Heart left ventricle (tissue), 16 donors: Measurements from ENCODE around the gene CMIP. TPM values are rescaled to one million over a fixed set of nuclear protein-coding genes. Genes with fewer than 3 reads are reported as not detected.
A peak's percentile ranks its signal among the peaks of the same experiment; 100 is the strongest.

Experiments used
- ATAC-seq, 4 donors: fragments of 200-7000 bp; cut with Tn5 transposase; one replicate each; pipeline ENCODE4 v1.9.1; 2020 to 2022; ENCODE audit warnings: moderate library complexity in 4 of 4, mild to moderate bottlenecking in 3 of 4, moderate number of reproducible peaks in 1 of 4
- DNase-seq, 5 donors: peaks; one replicate each; pipeline ENCODE4 v3.0.0-alpha.2; 2020
- H3K27ac ChIP-seq, 12 donors: fragments of 200-600 bp; sonication (generic) in 4 of 12; one replicate each; pipeline versions ENCODE4 v1.5.0 to v1.8.0; 2016 to 2022; ENCODE audit warnings: mild to moderate bottlenecking in 2 of 12
- H3K27me3 ChIP-seq, 9 donors: fragments of 200-600 bp; sonication (generic) in 2 of 9; one replicate each; pipeline versions ENCODE4 v1.5.1 to v1.8.0; 2016 to 2022; ENCODE audit warnings: mild to moderate bottlenecking in 3 of 9
- H3K36me3 ChIP-seq, 9 donors: fragments of 200-600 bp; sonication (generic) in 2 of 9; one replicate each; pipeline versions ENCODE4 v1.5.0 to v1.8.0; 2018 to 2022; ENCODE audit warnings: mild to moderate bottlenecking in 2 of 9
- H3K4me1 ChIP-seq, 12 donors: fragments of 200-600 bp; sonication (generic) in 4 of 12; one replicate each; pipeline versions ENCODE4 v1.5.0 to v1.8.0; 2016 to 2022; ENCODE audit warnings: mild to moderate bottlenecking in 3 of 12
- H3K4me3 ChIP-seq, 12 donors: fragments of 200-600 bp; sonication (generic) in 4 of 12; one replicate each; pipeline versions ENCODE4 v1.5.0 to v1.8.0; 2017 to 2022; ENCODE audit warnings: mild to moderate bottlenecking in 9 of 12, moderate library complexity in 4 of 12
- H3K9me3 ChIP-seq, 12 donors: fragments of 200-600 bp; sonication (generic) in 4 of 12; one replicate each; pipeline versions ENCODE4 v1.5.0 to v1.8.0; 2016 to 2022; ENCODE audit warnings: mild to moderate bottlenecking in 1 of 12
- CTCF ChIP-seq, 12 donors: fragments of 200-600 bp; sonication (generic) in 4 of 12; IDR thresholded peaks; one replicate each; pipeline versions ENCODE4 v1.5.0 to v1.8.0; 2018 to 2022; ENCODE audit warnings: antibody characterized with exemption in 12 of 12, mild to moderate bottlenecking in 5 of 12
- POLR2A ChIP-seq, 2 donors: fragments of 450-650 bp; IDR thresholded peaks; one replicate each; pipeline ENCODE4 v1.6.1; 2017; ENCODE audit warnings: antibody characterized with exemption in 2 of 2, mild to moderate bottlenecking in 2 of 2, moderate library complexity in 2 of 2
- WGBS, 4 donors: extraction: QIAGEN DNeasy Blood & Tissue Kit in 2 of 4; methylation state at CpG; one replicate each; pipeline versions ENCODE4 v1.1.5 to v1.1.7; 2013 to 2018; 5-methylcytosine and 5-hydroxymethylcytosine counted together
- intact Hi-C, 10 donors: fragments of 100-400 bp; cut with DNase I; formaldehyde crosslinking; loops; one replicate each; pipeline versions ENCODE4 v1.11.1 to v1.14.2; 2022
- polyA plus RNA-seq, 2 donors: library from polyadenylated mRNA; stranded (reverse); fragments of 200-250 nt; gene quantifications; one replicate each; pipeline ENCODE4 v1.2.3, GENCODE V29; 2013
- total RNA-seq, 9 donors: library from RNA; depleted of rRNA in 2 of 9; stranded (reverse); fragments of >200 nt in 2 of 9; fragmentation: NEBNext Ultra II Directional in 3 of 9; extraction: Animal tissue kit (Norgen Biotek cat#: 25700) in 3 of 9; gene quantifications; one replicate each; pipeline versions ENCODE4 v1.1.0 to v1.2.4, GENCODE V29; 2016 to 2023
- donor health status: ischemic (EF 13 %, LVEDD 7.1; RV severe dilation, severe dysfunction).
- donor health status: healthy with polysubstance abuse.
- donor health status: DM: no; HTN: yes; CAD: no.
- donor health status: DM: no; HTN: no; CAD: no.
- donor health status: ischemic (EF 25% LVEDD 6.9; RV normal size, moderate dysfunction).
- donor health status: ischemic (EF 25% LVEDD 5.7; RV mildly dilated, moderate dysfunction).
- donor health status: healthy.
- donor health status: DM: yes; HTN: yes; CAD: no.
- donor health status: ischemic (EF 35%, LVEDD 5.7; RV mildly dilated, moderate dysfunction).
- donor health status: nonischemic (EF 11% LVEDD 7.7; RV severe dilation, severe dysfunction).
- donor health status: DM: yes; HTN: yes; CAD: no.
- donor health status: PGD.
- donor health status: ischemic (EF 29% LVEDD 5.4; RV normal size, mild dysfunction).
- donor health status: nonischemic (EF 23%, LVEDD 6.1; RV moderate dilation, normal function).

CMIP gene
- total and polyA plus RNA-seq, 11 donors = 4.1 to 48.8 (median 10.6) TPM

GRCh38 chr16:81489547-81490267 is 45.1 kb downstream of the CMIP start:
- intact Hi-C loops = loop anchor here in 3 of 10 donors (5.0 to 10.0 kb wide), 4 partner anchors 37 to 225 kb away; no protein-coding TSS in a partner anchor
- TF ChIP-seq POLR2A (IDR thresholded peaks at IDR 0.05) = no peak
- TF ChIP-seq CTCF (IDR thresholded peaks at IDR 0.05) = no peak
- WGBS, 4 donors = 72 to 82% (median 78%) methylated on average over 12 of the region's 12 CpGs
- no peak for ATAC-seq
- Histone ChIP-seq H3K27ac (no peak overlapping the region), H3K9me3 (no peaks in the 10 kb centered on the region), H3K4me3 (no peak overlapping the region), H3K4me1 (peaks cover 0 to 89% (median 37%) of the 10 kb centered on the region in 12 donors), H3K27me3 (no peaks in the 10 kb centered on the region), H3K36me3 (no peaks in the 10 kb centered on the region)
- DNase-seq = no peak

GRCh38 chr16:81491541-81492188 is 47.1 kb downstream of the CMIP start:
- Histone ChIP-seq H3K9me3 (no peaks in the 10 kb centered on the region), H3K4me3 (no peak overlapping the region), H3K27me3 (no peaks in the 10 kb centered on the region), H3K27ac (peak overlapping the region in 10 of 12 donors; percentile 49 to 81 (median 76)), H3K36me3 (no peaks in the 10 kb centered on the region), H3K4me1 (peaks cover 0 to 96% (median 41%) of the 10 kb centered on the region in 12 donors)
- ATAC-seq (no peak), DNase-seq (no peak)
- TF ChIP-seq CTCF (IDR thresholded peaks at IDR 0.05) (no peak), POLR2A (IDR thresholded peaks at IDR 0.05) (no peak)
- WGBS, 4 donors = 73 to 77% (median 75%) methylated on average over 18 of the region's 18 CpGs
- intact Hi-C loops = loop anchor here in 3 of 10 donors (5.0 to 10.0 kb wide), 4 partner anchors 39 to 223 kb away; no protein-coding TSS in a partner anchor

GRCh38 chr16:81492311-81492761 is 47.7 kb downstream of the CMIP start:
- DNase-seq = no peak
- Histone ChIP-seq H3K36me3 (no peaks in the 10 kb centered on the region), H3K27ac (peak overlapping the region; percentile 38 to 81 (median 74)), H3K4me1 (peaks cover 0 to 96% (median 40%) of the 10 kb centered on the region in 12 donors), H3K9me3 (no peaks in the 10 kb centered on the region), H3K27me3 (no peaks in the 10 kb centered on the region), H3K4me3 (no peak overlapping the region)
- intact Hi-C loops = loop anchor here in 3 of 10 donors (5.0 to 10.0 kb wide), 4 partner anchors 40 to 222 kb away; no protein-coding TSS in a partner anchor
- WGBS, 4 donors = 52 to 58% (median 54%) methylated on average over 14 of the region's 14 CpGs
- ATAC-seq = peak in 3 of 4 donors; percentile 8 to 36 (median 22)
- TF ChIP-seq CTCF (IDR thresholded peaks at IDR 0.05) (no peak), POLR2A (IDR thresholded peaks at IDR 0.05) (no peak)
